ENCODE measurements around the gene PLVAP.

The PLVAP gene

GRCh38 chr19:17394891-17395415, 17.8 kb upstream of the PLVAP start:
- Histone ChIP-seq H3K36me3 (ENCODE audit: control insufficient read depth, insufficient read depth, low read length, severe bottlenecking) (no peaks in the 10 kb centered on the region), H3K9ac (ENCODE audit: low read length) (no peak overlapping the region), H3K4me3 (ENCODE audit: low read length) (no peak overlapping the region), H3K27me3 (replicated peaks; ENCODE audit: control insufficient read depth, insufficient read depth, low read length) (peaks cover 4% of the 10 kb centered on the region), H3K4me1 (ENCODE audit: control insufficient read depth, insufficient read depth, low read length) (peaks cover 10% of the 10 kb centered on the region), H3K9me3 (ENCODE audit: control insufficient read depth, low read length) (no peaks in the 10 kb centered on the region)
- DNase-seq (ENCODE audit: low read depth) = peak; percentile 71

GRCh38 chr19:17393914-17394313, 16.8 kb upstream of the PLVAP start, which contains the start of gene CCDC194:
CCDC194 (minus strand) TSS chr19:17394196; CDS start chr19:17394158, 38 bp downstream.
- Histone ChIP-seq H3K27me3 (replicated peaks; ENCODE audit: control insufficient read depth, insufficient read depth, low read length) (peaks cover 4% of the 10 kb centered on the region), H3K9me3 (ENCODE audit: control insufficient read depth, low read length) (peaks cover 6% of the 10 kb centered on the region), H3K4me1 (ENCODE audit: control insufficient read depth, insufficient read depth, low read length) (peaks cover 10% of the 10 kb centered on the region), H3K9ac (ENCODE audit: low read length) (no peak within 1 kb of the TSS), H3K36me3 (ENCODE audit: control insufficient read depth, insufficient read depth, low read length, severe bottlenecking) (no peaks in the 10 kb centered on the region), H3K4me3 (ENCODE audit: low read length) (no peak within 1 kb of the TSS)
- DNase-seq (ENCODE audit: low read depth) = no peak

GRCh38 chr19:17393002-17393401, 15.9 kb upstream of the PLVAP start:
- Histone ChIP-seq H3K4me1 (ENCODE audit: control insufficient read depth, insufficient read depth, low read length) (peaks cover 10% of the 10 kb centered on the region), H3K9ac (ENCODE audit: low read length) (no peak overlapping the region), H3K4me3 (ENCODE audit: low read length) (no peak overlapping the region), H3K36me3 (ENCODE audit: control insufficient read depth, insufficient read depth, low read length, severe bottlenecking) (no peaks in the 10 kb centered on the region), H3K9me3 (ENCODE audit: control insufficient read depth, low read length) (peaks cover 8% of the 10 kb centered on the region), H3K27me3 (replicated peaks; ENCODE audit: control insufficient read depth, insufficient read depth, low read length) (peaks cover 4% of the 10 kb centered on the region)
- DNase-seq (ENCODE audit: low read depth) = no peak

GRCh38 chr19:17391371-17392151, 14.4 kb upstream of the PLVAP start:
- Histone ChIP-seq H3K27me3 (replicated peaks; ENCODE audit: control insufficient read depth, insufficient read depth, low read length) (peaks cover 4% of the 10 kb centered on the region), H3K36me3 (ENCODE audit: control insufficient read depth, insufficient read depth, low read length, severe bottlenecking) (no peaks in the 10 kb centered on the region), H3K4me3 (ENCODE audit: low read length) (peak overlapping the region; percentile 84), H3K4me1 (ENCODE audit: control insufficient read depth, insufficient read depth, low read length) (peaks cover 10% of the 10 kb centered on the region), H3K9ac (ENCODE audit: low read length) (peak overlapping the region; percentile 50), H3K9me3 (ENCODE audit: control insufficient read depth, low read length) (peaks cover 8% of the 10 kb centered on the region)
- DNase-seq (ENCODE audit: low read depth) = no peak

GRCh38 chr19:17390665-17391370, 13.7 kb upstream of the PLVAP start:
- peak; percentile 98 for DNase-seq (ENCODE audit: low read depth)
- Histone ChIP-seq H3K27me3 (replicated peaks; ENCODE audit: control insufficient read depth, insufficient read depth, low read length) (peaks cover 4% of the 10 kb centered on the region), H3K4me3 (ENCODE audit: low read length) (peak overlapping the region; percentile 84), H3K9ac (ENCODE audit: low read length) (peak overlapping the region; percentile 73), H3K36me3 (ENCODE audit: control insufficient read depth, insufficient read depth, low read length, severe bottlenecking) (no peaks in the 10 kb centered on the region), H3K9me3 (ENCODE audit: control insufficient read depth, low read length) (peaks cover 8% of the 10 kb centered on the region), H3K4me1 (ENCODE audit: control insufficient read depth, insufficient read depth, low read length) (peaks cover 10% of the 10 kb centered on the region)

- peak; percentile 31 for DNase-seq (ENCODE audit: low read depth)
- Histone ChIP-seq H3K4me3 (ENCODE audit: low read length) (peak overlapping the region; percentile 84), H3K36me3 (ENCODE audit: control insufficient read depth, insufficient read depth, low read length, severe bottlenecking) (no peaks in the 10 kb centered on the region), H3K4me1 (ENCODE audit: control insufficient read depth, insufficient read depth, low read length) (peaks cover 10% of the 10 kb centered on the region), H3K9me3 (ENCODE audit: control insufficient read depth, low read length) (peaks cover 8% of the 10 kb centered on the region), H3K27me3 (replicated peaks; ENCODE audit: control insufficient read depth, insufficient read depth, low read length) (peaks cover 4% of the 10 kb centered on the region), H3K9ac (ENCODE audit: low read length) (peak overlapping the region; percentile 73)
These were observed 13.0 kb upstream of the PLVAP start for GRCh38 chr19:17389957-17390664.

GRCh38 chr19:17389288-17389687, 12.1 kb upstream of the PLVAP start:
- Histone ChIP-seq H3K9ac (ENCODE audit: low read length) (no peak overlapping the region), H3K36me3 (ENCODE audit: control insufficient read depth, insufficient read depth, low read length, severe bottlenecking) (no peaks in the 10 kb centered on the region), H3K4me1 (ENCODE audit: control insufficient read depth, insufficient read depth, low read length) (peaks cover 10% of the 10 kb centered on the region), H3K9me3 (ENCODE audit: control insufficient read depth, low read length) (peaks cover 8% of the 10 kb centered on the region), H3K27me3 (replicated peaks; ENCODE audit: control insufficient read depth, insufficient read depth, low read length) (peaks cover 4% of the 10 kb centered on the region), H3K4me3 (ENCODE audit: low read length) (no peak overlapping the region)
- no peak for DNase-seq (ENCODE audit: low read depth)

- peak; percentile 81 for DNase-seq (ENCODE audit: low read depth)
These were observed 8.9 kb upstream of the PLVAP start for GRCh38 chr19:17385878-17386611.

GRCh38 chr19:17380426-17381138, 3.4 kb upstream of the PLVAP start:
- Histone ChIP-seq H3K9ac (ENCODE audit: low read length) (no peak overlapping the region), H3K27me3 (replicated peaks; ENCODE audit: control insufficient read depth, insufficient read depth, low read length) (peaks cover 13% of the 10 kb centered on the region), H3K36me3 (ENCODE audit: control insufficient read depth, insufficient read depth, low read length, severe bottlenecking) (no peaks in the 10 kb centered on the region), H3K4me1 (ENCODE audit: control insufficient read depth, insufficient read depth, low read length) (no peaks in the 10 kb centered on the region), H3K9me3 (ENCODE audit: control insufficient read depth, low read length) (no peaks in the 10 kb centered on the region), H3K4me3 (ENCODE audit: low read length) (no peak overlapping the region)
- no peak for DNase-seq (ENCODE audit: low read depth)

More at GRCh38 chr19:17385878-17386611, 8.9 kb upstream of the PLVAP start:
- Histone ChIP-seq H3K27me3 (replicated peaks; ENCODE audit: control insufficient read depth, insufficient read depth, low read length) (no peaks in the 10 kb centered on the region), H3K9me3 (ENCODE audit: control insufficient read depth, low read length) (peaks cover 8% of the 10 kb centered on the region), H3K4me1 (ENCODE audit: control insufficient read depth, insufficient read depth, low read length) (peaks cover 5% of the 10 kb centered on the region), H3K9ac (ENCODE audit: low read length) (no peak overlapping the region), H3K4me3 (ENCODE audit: low read length) (no peak overlapping the region), H3K36me3 (ENCODE audit: control insufficient read depth, insufficient read depth, low read length, severe bottlenecking) (no peaks in the 10 kb centered on the region)

- no peak for DNase-seq (ENCODE audit: low read depth)
- H3K36me3 ChIP-seq (ENCODE audit: control insufficient read depth, insufficient read depth, low read length, severe bottlenecking) = no peaks in the 10 kb centered on the region
- no peak overlapping the region for H3K4me3 ChIP-seq (ENCODE audit: low read length)
These were observed 2.1 kb upstream of the PLVAP start for GRCh38 chr19:17379221-17379631.

More at GRCh38 chr19:17379221-17379631, 2.1 kb upstream of the PLVAP start:
- H3K9ac ChIP-seq (ENCODE audit: low read length) = no peak overlapping the region
- H3K4me1 ChIP-seq (ENCODE audit: control insufficient read depth, insufficient read depth, low read length) = no peaks in the 10 kb centered on the region
- no peaks in the 10 kb centered on the region for H3K9me3 ChIP-seq (ENCODE audit: control insufficient read depth, low read length)
- H3K27me3 ChIP-seq (replicated peaks; ENCODE audit: control insufficient read depth, insufficient read depth, low read length) = peaks cover 19% of the 10 kb centered on the region

Data from adipocyte (in vitro differentiated cells).